AG20443 (cell line): Measurements from ENCODE around the gene HCN2.
"Not testable (repeated sequence)": the region's sequence is repeated elsewhere in the genome, so short reads cannot be mapped to it uniquely, and the experiment has no call there.

Experiments
- DNase-seq: peaks from one replicate; pipeline ENCODE4 v3.0.0; 2012; ENCODE audit warnings: low spot score, mixed read lengths

HCN2 gene

GRCh38 chr19:571566-571974 is 18.1 kb upstream of the HCN2 start:
- DNase-seq: no peak

GRCh38 chr19:572140-572742 is 17.4 kb upstream of the HCN2 start, which contains the start of gene BSG:
Gene BSG, plus strand, starts transcription at chr19:572596. Its CDS starts 39 bp downstream, at chr19:572635.
- peak; percentile 100 for DNase-seq

GRCh38 chr19:572743-573518 is 16.8 kb upstream of the HCN2 start:
- peak; percentile 78 for DNase-seq

DNA sequence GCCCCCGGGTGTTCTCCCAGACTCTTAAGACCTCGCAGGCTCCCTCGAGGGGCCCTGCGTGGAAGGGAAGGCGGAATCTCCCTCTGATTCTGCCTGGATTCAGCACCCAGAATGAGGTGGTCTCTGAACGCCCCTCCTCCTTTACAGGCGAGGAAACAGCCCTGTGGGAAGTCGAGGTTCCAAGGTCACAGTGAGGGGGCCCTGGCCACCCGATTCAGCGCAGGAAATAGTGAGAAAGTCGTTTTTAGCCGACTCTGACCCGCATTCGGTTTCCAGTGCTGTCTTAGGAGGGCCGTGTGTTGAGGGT is 16.2 kb upstream of the HCN2 start:
- DNase-seq: no peak

DNA sequence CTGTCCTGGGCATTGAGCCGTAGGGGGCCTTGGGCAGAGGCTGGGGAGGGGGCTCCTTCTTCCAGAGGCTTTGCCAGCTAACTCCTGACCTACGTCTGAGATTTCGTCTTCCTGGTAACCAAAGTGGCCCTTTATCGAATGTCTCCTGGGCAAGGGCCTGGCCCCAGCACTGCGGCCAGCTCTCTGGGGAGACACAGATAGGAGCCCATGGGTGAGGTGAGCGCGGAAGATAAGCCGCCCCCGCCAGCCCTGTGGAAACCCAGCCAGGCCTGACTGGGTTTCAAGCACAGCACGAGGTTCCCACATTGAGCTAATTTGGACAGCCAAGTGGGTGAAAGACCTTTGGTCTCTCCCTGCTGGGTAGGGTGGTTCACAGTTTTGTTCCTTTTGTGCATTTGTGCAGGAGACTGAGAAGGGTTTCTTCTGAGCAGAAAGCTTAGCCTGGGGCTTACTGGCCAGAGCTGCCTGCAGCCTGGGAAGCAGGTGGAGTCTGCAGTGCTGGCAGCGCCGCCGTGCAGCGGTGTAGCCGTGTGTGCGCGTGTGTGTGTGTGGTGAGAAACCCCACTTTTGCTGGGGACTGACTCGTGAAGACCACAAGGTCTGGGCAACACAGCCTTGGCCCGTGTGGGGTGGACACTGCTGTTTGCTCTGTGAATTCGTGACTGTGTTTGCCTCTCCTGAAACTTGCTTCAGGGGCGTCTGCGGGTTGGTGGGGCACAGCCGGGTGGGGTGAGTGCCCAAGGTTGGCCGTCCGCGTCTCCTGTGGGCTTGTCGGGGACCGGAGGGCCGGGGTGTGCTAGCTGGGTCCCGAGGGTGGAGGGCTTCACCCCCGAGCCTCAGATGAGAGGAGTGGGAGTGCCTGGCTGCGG is 14.8 kb upstream of the HCN2 start:
- DNase-seq: no peak

- DNase-seq: no peak
These were observed 13.9 kb upstream of the HCN2 start for GRCh38 chr19:575527-576506.

GRCh38 chr19:576768-577438 is 12.8 kb upstream of the HCN2 start:
- no peak for DNase-seq

DNA sequence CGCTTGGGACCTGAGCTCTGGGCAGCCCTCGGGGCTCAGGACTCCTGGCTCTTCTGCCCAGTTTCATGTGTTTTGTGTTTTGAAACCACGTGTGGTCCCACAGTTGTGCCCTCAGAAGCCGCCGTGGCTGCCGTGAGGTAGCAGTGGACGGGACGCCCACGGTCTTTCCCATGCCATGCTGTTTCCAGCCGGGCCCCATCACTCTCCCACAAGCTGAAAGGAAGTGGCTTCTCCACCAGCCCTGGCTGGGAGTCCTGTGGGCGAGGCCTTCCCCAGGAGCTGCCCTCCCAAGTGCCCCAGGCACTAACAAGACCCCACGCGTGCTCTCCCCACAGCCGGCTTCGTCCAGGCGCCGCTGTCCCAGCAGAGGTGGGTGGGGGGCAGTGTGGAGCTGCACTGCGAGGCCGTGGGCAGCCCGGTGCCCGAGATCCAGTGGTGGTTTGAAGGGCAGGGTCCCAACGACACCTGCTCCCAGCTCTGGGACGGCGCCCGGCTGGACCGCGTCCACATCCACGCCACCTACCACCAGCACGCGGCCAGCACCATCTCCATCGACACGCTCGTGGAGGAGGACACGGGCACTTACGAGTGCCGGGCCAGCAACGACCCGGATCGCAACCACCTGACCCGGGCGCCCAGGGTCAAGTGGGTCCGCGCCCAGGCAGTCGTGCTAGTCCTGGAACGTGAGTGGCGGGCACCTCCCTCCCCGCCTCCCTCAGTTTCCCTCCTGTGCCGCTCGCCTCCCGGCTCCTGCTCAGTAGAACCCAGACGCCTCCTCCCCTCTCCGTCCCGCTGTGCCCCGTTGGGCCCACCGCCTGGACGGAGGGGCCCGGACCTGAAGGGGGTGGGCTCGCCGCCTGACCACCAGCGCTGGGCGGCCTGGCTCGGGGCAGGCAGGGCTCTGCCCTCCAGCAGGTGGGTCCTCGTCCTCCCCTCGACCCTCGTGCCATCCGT is 12.0 kb upstream of the HCN2 start:
- no peak for DNase-seq

GRCh38 chr19:579111-579841 is 10.4 kb upstream of the HCN2 start:
- DNase-seq: no peak

DNA sequence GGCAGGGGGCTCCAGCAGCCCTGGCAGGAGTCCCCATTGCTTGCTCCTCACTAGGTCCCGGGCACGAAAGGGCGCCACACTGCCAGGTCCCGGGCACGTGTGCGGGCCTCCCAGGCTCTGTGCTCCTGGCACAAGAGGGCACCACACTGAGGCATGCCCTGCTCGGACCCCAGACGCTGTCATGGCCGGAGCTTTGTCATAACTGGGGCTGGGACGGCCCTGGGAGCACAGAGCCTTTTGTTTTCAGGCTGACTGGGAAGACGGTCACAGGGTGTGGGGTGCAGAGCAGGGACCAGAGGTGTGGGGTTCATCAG is 9.9 kb upstream of the HCN2 start:
- DNase-seq: no peak

DNA sequence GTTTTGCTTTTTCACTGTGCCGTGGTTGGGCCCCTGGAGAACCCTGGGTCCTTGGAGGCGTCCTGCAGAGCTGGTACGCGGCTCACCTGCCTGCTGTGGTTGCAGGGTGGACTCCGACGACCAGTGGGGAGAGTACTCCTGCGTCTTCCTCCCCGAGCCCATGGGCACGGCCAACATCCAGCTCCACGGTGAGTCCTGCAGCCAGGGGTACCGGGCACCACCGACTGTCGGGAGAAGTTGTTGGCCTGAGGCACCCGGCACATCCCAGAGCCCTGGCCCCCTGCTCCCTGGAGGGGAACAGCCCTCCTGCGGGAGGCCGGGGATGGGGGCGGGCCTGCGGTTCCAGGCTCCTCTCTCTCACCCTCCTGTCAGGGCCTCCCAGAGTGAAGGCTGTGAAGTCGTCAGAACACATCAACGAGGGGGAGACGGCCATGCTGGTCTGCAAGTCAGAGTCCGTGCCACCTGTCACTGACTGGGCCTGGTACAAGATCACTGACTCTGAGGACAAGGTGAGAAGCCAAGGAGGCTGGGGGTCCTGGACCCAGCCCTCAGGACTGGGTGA is 9.3 kb upstream of the HCN2 start:
- no peak for DNase-seq

- no peak for DNase-seq
These were observed 8.1 kb upstream of the HCN2 start for GRCh38 chr19:581399-582111.

DNA sequence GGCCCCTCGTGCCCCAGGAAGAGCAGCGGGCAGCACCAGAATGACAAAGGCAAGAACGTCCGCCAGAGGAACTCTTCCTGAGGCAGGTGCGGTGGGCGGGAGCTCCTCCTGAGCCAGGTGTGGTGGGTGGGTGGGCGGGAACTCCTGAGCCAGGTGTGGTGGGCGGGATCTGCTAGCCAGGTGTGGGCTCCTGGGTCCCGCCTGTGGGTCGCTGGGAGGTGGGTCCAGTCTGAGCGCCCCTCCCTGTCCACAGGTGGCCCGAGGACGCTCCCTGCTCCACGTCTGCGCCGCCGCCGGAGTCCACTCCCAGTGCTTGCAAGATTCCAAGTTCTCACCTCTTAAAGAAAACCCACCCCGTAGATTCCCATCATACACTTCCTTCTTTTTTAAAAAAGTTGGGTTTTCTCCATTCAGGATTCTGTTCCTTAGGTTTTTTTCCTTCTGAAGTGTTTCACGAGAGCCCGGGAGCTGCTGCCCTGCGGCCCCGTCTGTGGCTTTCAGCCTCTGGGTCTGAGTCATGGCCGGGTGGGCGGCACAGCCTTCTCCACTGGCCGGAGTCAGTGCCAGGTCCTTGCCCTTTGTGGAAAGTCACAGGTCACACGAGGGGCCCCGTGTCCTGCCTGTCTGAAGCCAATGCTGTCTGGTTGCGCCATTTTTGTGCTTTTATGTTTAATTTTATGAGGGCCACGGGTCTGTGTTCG is 7.0 kb upstream of the HCN2 start:
- DNase-seq: peak; percentile 52

DNA sequence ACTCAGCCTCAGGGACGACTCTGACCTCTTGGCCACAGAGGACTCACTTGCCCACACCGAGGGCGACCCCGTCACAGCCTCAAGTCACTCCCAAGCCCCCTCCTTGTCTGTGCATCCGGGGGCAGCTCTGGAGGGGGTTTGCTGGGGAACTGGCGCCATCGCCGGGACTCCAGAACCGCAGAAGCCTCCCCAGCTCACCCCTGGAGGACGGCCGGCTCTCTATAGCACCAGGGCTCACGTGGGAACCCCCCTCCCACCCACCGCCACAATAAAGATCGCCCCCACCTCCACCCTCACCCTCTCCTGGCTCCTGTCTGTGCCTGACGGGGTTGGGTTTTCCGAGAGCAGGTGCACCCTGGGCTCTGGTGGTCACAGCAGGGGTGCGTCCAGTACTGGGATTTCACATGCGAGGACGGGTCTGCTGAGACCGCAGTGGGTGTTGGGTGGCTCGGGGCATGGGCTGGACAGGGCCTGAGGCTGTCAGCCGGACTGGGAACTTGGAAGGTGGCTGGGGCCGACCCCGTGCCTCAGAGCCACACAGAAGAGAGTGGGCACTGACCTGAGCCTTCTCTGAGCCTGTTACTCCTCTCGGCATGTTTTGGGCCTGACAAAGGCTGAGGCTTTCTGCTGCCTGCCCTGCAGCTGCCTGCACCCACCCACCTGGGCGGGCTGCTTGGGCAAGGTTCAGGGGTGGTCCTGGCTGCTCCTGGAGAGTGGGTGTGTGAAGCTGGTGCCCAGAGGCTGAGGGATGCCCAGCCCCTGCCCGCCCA is 6.3 kb upstream of the HCN2 start:
- DNase-seq: no peak

- no peak for DNase-seq
These were observed 5.8 kb upstream of the HCN2 start for GRCh38 chr19:583968-584239.

- DNase-seq: peak; percentile 82
These were observed 5.3 kb upstream of the HCN2 start for GRCh38 chr19:584240-585001.

DNA sequence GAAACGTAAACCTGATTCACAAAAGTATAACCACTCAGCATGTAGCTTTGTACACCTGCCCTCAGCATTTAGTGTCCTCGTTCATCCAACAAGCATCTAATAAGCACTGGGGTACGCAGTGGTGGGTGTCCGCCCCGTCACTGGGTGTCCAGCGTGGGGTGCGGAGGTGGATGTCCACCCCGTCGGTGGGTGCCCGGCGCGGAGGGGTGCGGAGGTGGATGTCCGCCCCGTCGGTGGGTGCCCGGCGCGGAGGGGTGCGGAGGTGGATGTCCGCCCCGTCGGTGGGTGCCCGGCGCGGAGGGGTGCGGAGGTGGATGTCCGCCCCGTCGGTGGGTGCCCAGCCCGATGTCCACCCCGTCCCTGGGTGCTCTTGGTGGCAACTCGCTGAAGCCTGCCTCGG is 4.5 kb upstream of the HCN2 start:
- DNase-seq: not testable (repeated sequence)
